Lower leg skin (tissue), 4 donors: Measurements from ENCODE around the gene FOXC2. TPM values are rescaled to one million over a fixed set of nuclear protein-coding genes. Genes with fewer than 3 reads are reported as not detected.
A peak's percentile ranks its signal among the peaks of the same experiment; 100 is the strongest.
"Not testable (repeated sequence)": the region's sequence is repeated elsewhere in the genome, so short reads cannot be mapped to it uniquely, and the experiment has no call there.

Experiments
- DNase-seq, 2 donors: peaks; one replicate each; pipeline ENCODE4 v3.0.0-alpha.2; 2019; ENCODE audit warnings: low spot score in 2 of 2
- H3K4me3 ChIP-seq: fragments of 200-600 bp; sonication (generic); 2 replicates; pipeline ENCODE4 v1.5.1; 2017; ENCODE audit warnings: mild to moderate bottlenecking, low read depth; ENCODE audit not compliant: poor library complexity, severe bottlenecking
- POLR2A ChIP-seq, 2 donors: fragments of 450-650 bp; IDR thresholded peaks; one replicate each; pipeline ENCODE4 v1.6.1; 2016 to 2017; ENCODE audit warnings: antibody characterized with exemption in 2 of 2, mild to moderate bottlenecking in 1 of 2, moderate library complexity in 1 of 2
- WGBS, 2 donors: methylation state at CpG; one replicate each; pipeline ENCODE4 v1.1.5; 2018; 5-methylcytosine and 5-hydroxymethylcytosine counted together
- intact Hi-C: fragments of 100-400 bp; cut with DNase I; formaldehyde crosslinking; loops from one replicate; pipeline ENCODE4 v1.15.0; 2023; ENCODE audit warnings: low total_unique reads
- total RNA-seq, 4 donors: library from RNA; depleted of rRNA; stranded (reverse); fragments of >200 nt; gene quantifications; one replicate each; pipeline ENCODE4 v1.1.0, GENCODE V29; 2016
- TF ChIP-seq, protein P1 (sequence below), 3 donors: fragments of 450-650 bp; IDR thresholded peaks; one replicate each; pipeline ENCODE4 v1.5.1; 2016; ENCODE audit warnings: antibody characterized with exemption in 3 of 3, mild to moderate bottlenecking in 3 of 3, moderate library complexity in 2 of 3

FOXC2 gene
- total RNA-seq, 4 donors from 2014 or later: 0.16 to 0.32 (median 0.17) TPM; not detected in 1

DNA sequence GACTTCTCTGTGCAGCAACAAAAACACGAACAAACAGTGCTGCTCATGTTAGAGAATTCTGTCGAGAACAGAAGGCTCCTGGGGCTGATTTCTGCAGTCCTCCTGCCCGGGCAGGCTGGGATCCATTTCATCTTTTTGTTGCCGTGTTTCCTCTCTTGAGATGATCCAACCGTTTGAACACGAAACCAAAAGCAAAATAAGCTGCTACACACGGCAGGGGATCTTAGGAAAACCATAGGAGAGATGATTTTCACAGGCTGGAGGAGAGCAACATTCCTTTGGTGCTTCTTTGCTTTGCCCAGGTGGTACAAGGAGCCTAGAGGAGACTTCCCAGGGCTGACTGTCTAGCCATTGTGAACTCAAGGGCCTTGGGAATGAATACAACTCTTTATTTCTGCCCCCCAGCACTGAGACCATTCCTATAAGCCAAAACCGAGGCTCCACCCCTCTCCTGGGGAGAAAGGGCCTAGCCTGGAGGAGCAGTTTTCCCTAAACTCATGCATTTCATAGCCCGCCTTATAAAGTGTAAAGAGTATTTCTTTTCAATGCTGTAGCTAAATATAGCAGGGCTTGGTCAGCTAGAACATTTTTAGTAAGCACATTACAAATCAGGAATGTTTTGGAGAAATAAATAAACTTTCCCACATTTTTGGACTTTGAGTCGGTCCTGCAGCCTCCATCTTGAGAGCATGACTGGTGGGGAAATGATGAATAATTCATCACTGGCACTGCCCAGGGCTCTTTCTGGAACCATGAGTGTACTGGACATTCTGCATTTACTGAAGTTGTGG lies 19.4 kb downstream of the FOXC2 start:
- DNase-seq: peak in 1 of 2 donors; percentile 29
- no peak overlapping the region for H3K4me3 ChIP-seq
- intact Hi-C loops: no loop called here
- no peak for TF ChIP-seq POLR2A (IDR thresholded peaks at IDR 0.05)
- TF ChIP-seq, protein P1, sequence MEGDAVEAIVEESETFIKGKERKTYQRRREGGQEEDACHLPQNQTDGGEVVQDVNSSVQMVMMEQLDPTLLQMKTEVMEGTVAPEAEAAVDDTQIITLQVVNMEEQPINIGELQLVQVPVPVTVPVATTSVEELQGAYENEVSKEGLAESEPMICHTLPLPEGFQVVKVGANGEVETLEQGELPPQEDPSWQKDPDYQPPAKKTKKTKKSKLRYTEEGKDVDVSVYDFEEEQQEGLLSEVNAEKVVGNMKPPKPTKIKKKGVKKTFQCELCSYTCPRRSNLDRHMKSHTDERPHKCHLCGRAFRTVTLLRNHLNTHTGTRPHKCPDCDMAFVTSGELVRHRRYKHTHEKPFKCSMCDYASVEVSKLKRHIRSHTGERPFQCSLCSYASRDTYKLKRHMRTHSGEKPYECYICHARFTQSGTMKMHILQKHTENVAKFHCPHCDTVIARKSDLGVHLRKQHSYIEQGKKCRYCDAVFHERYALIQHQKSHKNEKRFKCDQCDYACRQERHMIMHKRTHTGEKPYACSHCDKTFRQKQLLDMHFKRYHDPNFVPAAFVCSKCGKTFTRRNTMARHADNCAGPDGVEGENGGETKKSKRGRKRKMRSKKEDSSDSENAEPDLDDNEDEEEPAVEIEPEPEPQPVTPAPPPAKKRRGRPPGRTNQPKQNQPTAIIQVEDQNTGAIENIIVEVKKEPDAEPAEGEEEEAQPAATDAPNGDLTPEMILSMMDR (IDR thresholded peaks at IDR 0.05): no peak
- WGBS, 2 donors: 55 to 71% methylated on average over 10 of the region's 10 CpGs

GRCh38 chr16:86587487-86587886 lies 20.9 kb downstream of the FOXC2 start:
- 91 to 94% methylated on average over 3 of the region's 3 CpGs for WGBS, 2 donors
- DNase-seq: peak in 1 of 2 donors; percentile 14
- intact Hi-C loops: no loop called here
- H3K4me3 ChIP-seq: no peak overlapping the region
- TF ChIP-seq POLR2A (IDR thresholded peaks at IDR 0.05): no peak
- TF ChIP-seq, protein P1 (IDR thresholded peaks at IDR 0.05): no peak

DNA sequence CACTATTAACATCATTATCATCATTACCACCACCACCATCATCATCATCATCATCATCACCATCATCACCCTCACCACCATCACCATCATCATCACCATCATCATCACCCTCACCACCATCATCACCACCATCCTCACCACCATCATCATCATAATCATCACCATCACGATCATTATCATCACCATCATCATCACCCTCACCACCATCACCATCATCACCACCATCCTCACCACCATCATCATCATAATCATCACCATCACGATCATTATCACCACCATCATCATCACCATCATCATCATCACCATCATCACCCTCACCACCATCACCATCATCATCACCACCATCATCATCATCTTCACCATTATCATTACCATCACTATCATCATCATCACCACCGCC lies 21.3 kb downstream of the FOXC2 start:
- DNase-seq, intact Hi-C loops, H3K4me3 ChIP-seq: not testable (repeated sequence)
- WGBS, 2 donors: 94 to 96% methylated on average over 3 of the region's 3 CpGs

DNA sequence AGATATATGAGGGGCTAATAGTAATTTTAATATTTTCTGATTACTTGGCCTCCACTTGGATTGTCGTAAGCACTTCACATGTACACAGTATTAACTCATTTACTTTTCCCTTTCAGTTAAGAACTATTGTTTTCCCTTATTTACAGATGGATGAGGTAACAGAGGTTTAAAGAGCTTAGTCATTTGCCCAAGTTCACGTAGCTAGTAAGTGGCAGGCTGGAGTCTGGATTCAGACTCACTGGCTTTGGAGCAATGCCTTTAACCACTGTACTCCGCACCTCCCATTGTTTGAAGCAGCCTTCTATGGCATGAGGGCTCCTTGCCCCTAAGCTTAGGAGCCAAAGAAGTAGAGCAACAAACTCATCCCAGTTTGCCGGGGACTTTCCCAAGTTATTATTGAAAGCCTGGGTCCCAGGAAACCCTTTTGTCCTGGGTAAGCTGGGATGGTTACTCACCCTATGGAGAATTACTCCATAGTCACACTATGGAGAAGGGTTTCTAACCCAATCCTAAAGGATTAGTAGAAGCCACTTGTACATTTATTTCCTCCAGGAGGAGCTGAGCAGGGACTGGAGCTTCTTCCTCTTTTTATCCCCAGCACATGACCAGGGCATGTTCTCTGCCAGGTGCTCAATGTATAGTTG lies 24.0 kb downstream of the FOXC2 start:
- intact Hi-C loops: no loop called here
- WGBS, 2 donors: 76 to 78% methylated on average over 4 of the region's 4 CpGs
- peak in 1 of 2 donors; percentile 15 for DNase-seq
- H3K4me3 ChIP-seq: no peak overlapping the region
- TF ChIP-seq, protein P1 (IDR thresholded peaks at IDR 0.05): no peak

DNA sequence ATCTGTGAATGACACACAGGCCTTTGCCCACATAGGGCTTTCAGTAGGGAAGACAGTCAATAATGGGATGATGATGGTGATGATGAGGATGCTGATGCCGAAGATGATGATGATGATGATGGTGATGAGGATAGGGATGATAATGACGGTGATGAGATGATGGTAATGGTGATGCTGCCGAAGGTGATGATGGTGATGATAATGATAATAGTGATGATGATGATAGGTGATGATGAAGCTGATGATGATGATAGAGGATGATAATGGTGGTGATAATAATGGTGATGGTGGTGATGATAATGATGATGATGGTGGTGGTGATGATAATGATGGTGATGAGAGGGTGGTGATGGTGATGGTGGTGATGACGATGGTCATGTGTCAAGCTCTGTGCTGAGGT lies 24.6 kb downstream of the FOXC2 start:
- WGBS, 2 donors: 88 to 91% methylated on average over 4 of the region's 4 CpGs
- TF ChIP-seq, protein P1 (IDR thresholded peaks at IDR 0.05): no peak
- TF ChIP-seq POLR2A (IDR thresholded peaks at IDR 0.05): no peak
- DNase-seq: peak in 1 of 2 donors; percentile 6
- H3K4me3 ChIP-seq: no peak overlapping the region
- intact Hi-C loops: no loop called here

- DNase-seq: peak in 1 of 2 donors; percentile 36
- WGBS, 2 donors: 44 to 45% methylated on average over 13 of the region's 13 CpGs
- intact Hi-C loops: no loop called here
- no peak overlapping the region for H3K4me3 ChIP-seq
- TF ChIP-seq, protein P1 (IDR thresholded peaks at IDR 0.05): no peak
- no peak for TF ChIP-seq POLR2A (IDR thresholded peaks at IDR 0.05)
Observed at GRCh38 chr16:86593913-86594620, 27.4 kb downstream of the FOXC2 start.
